Neural cell (in vitro differentiated cells): Measurements from ENCODE around the gene INPP5B. TPM values are rescaled to one million over a fixed set of nuclear protein-coding genes. Genes with fewer than 3 reads are reported as not detected.

Experiments used
- H2AFZ ChIP-seq: fragments of 200-600, 300-800 bp; sonication (generic), shearing (Covaris generic); 2 replicates; pipeline ENCODE4 v1.6.0; 2014; ENCODE audit warnings: low read depth, mild to moderate bottlenecking, antibody characterized with exemption, low read length, moderate library complexity
- H3F3A ChIP-seq: fragments of 200-600 bp; shearing (Covaris generic); 2 replicates; pipeline ENCODE4 v1.6.1; 2016; ENCODE audit warnings: mild to moderate bottlenecking, moderate library complexity, mixed read lengths, antibody characterized with exemption, low read length; ENCODE audit not compliant: insufficient read depth, poor library complexity, severe bottlenecking
- H3K27ac ChIP-seq: fragments of 200-600, 300-800 bp; sonication (generic), shearing (Covaris generic); 2 replicates; pipeline ENCODE4 v1.5.1; 2014; ENCODE audit warnings: mild to moderate bottlenecking, low read length, moderate library complexity
- H3K27me3 ChIP-seq: fragments of 300-800, 200-600 bp; sonication (generic), shearing (Covaris generic); 2 replicates; pipeline ENCODE4 v1.6.0; 2014; ENCODE audit warnings: mild to moderate bottlenecking, low read depth, low read length, moderate library complexity; ENCODE audit not compliant: insufficient read depth
- H3K36me3 ChIP-seq: fragments of 300-800, 200-600 bp; sonication (generic), shearing (Covaris generic); 2 replicates; pipeline ENCODE4 v1.5.1; 2014; ENCODE audit warnings: mild to moderate bottlenecking, antibody characterized with exemption, low read length, moderate library complexity; ENCODE audit not compliant: insufficient read depth
- H3K4me2 ChIP-seq: fragments of 300-800, 200-600 bp; sonication (generic), shearing (Covaris generic); 2 replicates; pipeline ENCODE4 v1.6.0; 2014; ENCODE audit warnings: mild to moderate bottlenecking, low read length
- H3K4me3 ChIP-seq: fragments of 300-800, 200-600 bp; sonication (generic), shearing (Covaris generic); 2 replicates; pipeline ENCODE4 v1.5.1; 2014; ENCODE audit warnings: mild to moderate bottlenecking, low read length, moderate library complexity
- H3K79me2 ChIP-seq: fragments of 200-600 bp; shearing (Covaris generic); replicated peaks from 2 replicates; pipeline ENCODE4 v1.6.0; 2014; ENCODE audit warnings: mild to moderate bottlenecking, low read length, moderate library complexity; ENCODE audit not compliant: insufficient read depth
- H3K9ac ChIP-seq: fragments of 300-800, 200-600 bp; sonication (generic), shearing (Covaris generic); 2 replicates; pipeline ENCODE4 v1.6.1; 2016; ENCODE audit warnings: mild to moderate bottlenecking, low read length, mixed read lengths
- H3K9me2 ChIP-seq: fragments of 200-600 bp; shearing (Covaris generic); 2 replicates; pipeline ENCODE4 v1.6.1; 2016; ENCODE audit warnings: mild to moderate bottlenecking, low read length, mixed read lengths; ENCODE audit not compliant: insufficient read depth
- H3K9me3 ChIP-seq: fragments of 200-600, 300-800 bp; sonication (generic), shearing (Covaris generic); 2 replicates; pipeline ENCODE4 v1.6.1; 2016; ENCODE audit warnings: mild to moderate bottlenecking, mixed run types, low read length, moderate library complexity, mixed read lengths
- H4K20me1 ChIP-seq: fragments of 200-600 bp; shearing (Covaris generic); 2 replicates; pipeline ENCODE4 v1.6.1; 2016; ENCODE audit warnings: mild to moderate bottlenecking, mixed run types; ENCODE audit not compliant: insufficient read depth
- CTCF ChIP-seq: fragments of 450-650 bp; IDR thresholded peaks from 2 replicates; pipeline ENCODE4 v1.5.1; 2014; ENCODE audit warnings: antibody characterized with exemption, mild to moderate bottlenecking, moderate library complexity; ENCODE audit not compliant: poor library complexity, severe bottlenecking
- EP300 ChIP-seq: fragments of 450-650 bp; conservative IDR thresholded peaks from 2 replicates; pipeline ENCODE4 v1.6.1; 2014; ENCODE audit warnings: antibody characterized with exemption, mild to moderate bottlenecking, moderate library complexity; ENCODE audit not compliant: poor library complexity, severe bottlenecking
- EZH2 ChIP-seq: fragments of 200-600, 300-800 bp; shearing (Covaris generic), sonication (generic); IDR thresholded peaks from 2 replicates; pipeline ENCODE4 v1.6.1; 2014; ENCODE audit warnings: antibody characterized with exemption, low read length, borderline replicate concordance, mild to moderate bottlenecking; ENCODE audit not compliant: insufficient read depth, poor library complexity, severe bottlenecking
- MXI1 ChIP-seq: fragments of 450-650 bp; conservative IDR thresholded peaks from 2 replicates; pipeline ENCODE4 v1.6.1; 2014; ENCODE audit warnings: antibody characterized with exemption, mild to moderate bottlenecking; ENCODE audit not compliant: poor library complexity, severe bottlenecking
- POLR2AphosphoS5 ChIP-seq: IDR thresholded peaks from 2 replicates; pipeline ENCODE4 v1.6.1; 2012
- RAD21 ChIP-seq: fragments of 450-650 bp; conservative IDR thresholded peaks from 2 replicates; pipeline ENCODE4 v1.6.1; 2014; ENCODE audit warnings: antibody characterized with exemption, mild to moderate bottlenecking, moderate library complexity
- REST ChIP-seq: IDR thresholded peaks from 2 replicates; pipeline ENCODE4 v1.6.1; 2012; ENCODE audit warnings: borderline replicate concordance
- SMC3 ChIP-seq: fragments of 450-650 bp; conservative IDR thresholded peaks from 2 replicates; pipeline ENCODE4 v1.6.1; 2014; ENCODE audit warnings: antibody characterized with exemption, mild to moderate bottlenecking, moderate library complexity; ENCODE audit not compliant: poor library complexity
- TAF1 ChIP-seq: IDR thresholded peaks from 2 replicates; pipeline ENCODE4 v1.6.1; 2012; ENCODE audit warnings: low read depth
- polyA plus RNA-seq: library from polyadenylated mRNA; depleted of rRNA; stranded (reverse); fragments of >200 nt; gene quantifications from 2 replicates; pipeline ENCODE4 v1.2.3, GENCODE V29; 2014

INPP5B gene
- polyA plus RNA-seq, 1 donor from 2014 or later, result 13.4 TPM

- H3F3A ChIP-seq, result no peaks in the 10 kb centered on the region
- H4K20me1 ChIP-seq, result no peaks in the 10 kb centered on the region
- no peak overlapping the region for H3K27ac ChIP-seq
- TF ChIP-seq EZH2 (no peak), CTCF (no peak), MXI1 (no peak), TAF1 (no peak), RAD21 (no peak), EP300 (no peak), REST (no peak), SMC3 (no peak), POLR2AphosphoS5 (no peak)
- no peaks in the 10 kb centered on the region for H3K9me2 ChIP-seq
- H3K4me2 ChIP-seq, result no peak overlapping the region
- no peaks in the 10 kb centered on the region for H3K9me3 ChIP-seq
- no peak overlapping the region for H2AFZ ChIP-seq
- no peaks in the 10 kb centered on the region for H3K27me3 ChIP-seq
- H3K9ac ChIP-seq, result no peak overlapping the region
- H3K36me3 ChIP-seq, result peaks cover 17% of the 10 kb centered on the region
- no peak overlapping the region for H3K4me3 ChIP-seq
- peaks cover 17% of the 10 kb centered on the region for H3K79me2 ChIP-seq
Observed at GRCh38 chr1:37987679-37988078, 40.8 kb upstream of the INPP5B start.

GRCh38 chr1:37983546-37983945 lies 36.7 kb upstream of the INPP5B start:
- no peak overlapping the region for H3K4me3 ChIP-seq
- H2AFZ ChIP-seq, result no peak overlapping the region
- no peak overlapping the region for H3K4me2 ChIP-seq
- no peak overlapping the region for H3K9ac ChIP-seq
- peaks cover 13% of the 10 kb centered on the region for H3K79me2 ChIP-seq
- no peaks in the 10 kb centered on the region for H4K20me1 ChIP-seq
- no peaks in the 10 kb centered on the region for H3K27me3 ChIP-seq
- H3F3A ChIP-seq, result no peaks in the 10 kb centered on the region
- H3K27ac ChIP-seq, result no peak overlapping the region
- no peaks in the 10 kb centered on the region for H3K9me3 ChIP-seq
- TF ChIP-seq CTCF (no peak), TAF1 (no peak), REST (no peak), EZH2 (no peak), MXI1 (no peak), POLR2AphosphoS5 (no peak), RAD21 (no peak)
- H3K9me2 ChIP-seq, result no peaks in the 10 kb centered on the region
- peaks cover 25% of the 10 kb centered on the region for H3K36me3 ChIP-seq
